ENCODE measurements around the gene REPS2.

The REPS2 gene

DNA sequence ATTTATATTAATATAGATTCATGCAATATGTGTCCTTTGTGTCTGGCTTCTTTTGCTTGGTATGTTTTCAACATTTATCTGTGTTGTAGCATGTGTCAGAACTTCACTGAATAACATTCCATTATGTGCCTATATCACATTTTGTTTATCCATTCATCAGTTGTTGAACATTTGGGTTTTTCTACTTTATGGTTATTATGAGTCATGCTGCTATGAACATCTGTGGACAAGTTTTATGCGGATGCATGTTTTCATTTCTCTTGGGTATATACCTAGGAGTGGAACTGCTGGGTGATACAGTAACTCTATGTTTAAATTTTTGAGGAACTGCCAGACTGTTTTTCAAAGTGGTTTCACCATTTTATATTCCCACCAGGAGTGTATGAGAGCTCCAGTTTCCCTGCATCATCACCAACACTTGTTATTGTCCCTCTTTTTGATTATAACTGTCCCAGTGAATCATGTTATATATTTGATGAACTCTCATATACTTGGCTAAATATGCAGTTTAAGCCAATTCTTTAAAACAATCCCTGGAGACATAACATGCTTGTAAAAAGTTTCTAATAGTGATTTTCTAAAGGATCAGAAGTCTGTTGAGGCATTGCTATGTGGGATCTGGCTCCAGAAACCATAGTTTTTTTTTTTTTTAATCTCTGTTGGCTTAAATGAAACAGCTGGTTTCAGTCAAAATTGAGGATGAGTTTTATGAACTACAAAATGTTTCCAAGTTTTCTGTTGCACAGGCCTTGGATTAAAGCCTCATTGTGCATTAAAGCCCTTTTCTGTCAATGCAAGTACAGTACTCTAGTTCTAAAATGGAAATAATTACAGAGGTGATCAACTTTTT is 21.6 kb upstream of the REPS2 start:
- H3K4me3 ChIP-seq (ENCODE audit: severe bottlenecking) = no peak overlapping the region
- no peak for ATAC-seq (ENCODE audit: low read depth)
- H3K9me3 ChIP-seq (ENCODE audit: severe bottlenecking) = no peaks in the 10 kb centered on the region
- TF ChIP-seq, protein P1, sequence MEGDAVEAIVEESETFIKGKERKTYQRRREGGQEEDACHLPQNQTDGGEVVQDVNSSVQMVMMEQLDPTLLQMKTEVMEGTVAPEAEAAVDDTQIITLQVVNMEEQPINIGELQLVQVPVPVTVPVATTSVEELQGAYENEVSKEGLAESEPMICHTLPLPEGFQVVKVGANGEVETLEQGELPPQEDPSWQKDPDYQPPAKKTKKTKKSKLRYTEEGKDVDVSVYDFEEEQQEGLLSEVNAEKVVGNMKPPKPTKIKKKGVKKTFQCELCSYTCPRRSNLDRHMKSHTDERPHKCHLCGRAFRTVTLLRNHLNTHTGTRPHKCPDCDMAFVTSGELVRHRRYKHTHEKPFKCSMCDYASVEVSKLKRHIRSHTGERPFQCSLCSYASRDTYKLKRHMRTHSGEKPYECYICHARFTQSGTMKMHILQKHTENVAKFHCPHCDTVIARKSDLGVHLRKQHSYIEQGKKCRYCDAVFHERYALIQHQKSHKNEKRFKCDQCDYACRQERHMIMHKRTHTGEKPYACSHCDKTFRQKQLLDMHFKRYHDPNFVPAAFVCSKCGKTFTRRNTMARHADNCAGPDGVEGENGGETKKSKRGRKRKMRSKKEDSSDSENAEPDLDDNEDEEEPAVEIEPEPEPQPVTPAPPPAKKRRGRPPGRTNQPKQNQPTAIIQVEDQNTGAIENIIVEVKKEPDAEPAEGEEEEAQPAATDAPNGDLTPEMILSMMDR (IDR thresholded peaks at IDR 0.05; ENCODE audit: poor library complexity, severe bottlenecking) = no peak
- DNase-seq (ENCODE audit: low spot score) = no peak
- no peak overlapping the region for H3K27ac ChIP-seq (ENCODE audit: poor library complexity, severe bottlenecking)
- H3K4me1 ChIP-seq (ENCODE audit: insufficient read depth, poor library complexity, severe bottlenecking) = no peaks in the 10 kb centered on the region
- no peaks in the 10 kb centered on the region for H3K36me3 ChIP-seq (ENCODE audit: low read depth)
- no peaks in the 10 kb centered on the region for H3K27me3 ChIP-seq (ENCODE audit: insufficient read depth, poor library complexity, severe bottlenecking)

DNA sequence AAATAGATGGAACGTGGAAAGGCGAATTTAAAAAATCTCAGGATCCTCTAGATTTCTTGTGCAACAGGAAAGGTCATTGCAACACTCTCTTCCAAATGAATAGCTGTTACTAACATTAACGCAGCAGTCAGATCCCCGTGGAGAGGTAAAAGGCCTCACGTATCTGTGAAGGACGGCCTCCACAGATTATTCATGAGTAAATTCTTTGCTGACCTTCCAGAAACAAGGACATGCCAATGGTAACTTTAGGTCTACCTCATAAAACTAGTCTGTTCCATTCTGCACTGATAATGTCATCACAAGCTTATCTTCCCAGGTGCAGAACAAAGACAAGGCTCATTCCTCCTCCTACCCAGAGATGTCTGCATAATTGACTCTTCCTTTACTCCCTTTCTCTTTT is 16.1 kb upstream of the REPS2 start:
- Histone ChIP-seq H3K36me3 (ENCODE audit: low read depth) (no peaks in the 10 kb centered on the region), H3K9me3 (ENCODE audit: severe bottlenecking) (no peaks in the 10 kb centered on the region), H3K4me1 (ENCODE audit: insufficient read depth, poor library complexity, severe bottlenecking) (no peaks in the 10 kb centered on the region), H3K4me3 (ENCODE audit: severe bottlenecking) (no peak overlapping the region), H3K27ac (ENCODE audit: poor library complexity, severe bottlenecking) (no peak overlapping the region), H3K27me3 (ENCODE audit: insufficient read depth, poor library complexity, severe bottlenecking) (no peaks in the 10 kb centered on the region)
- TF ChIP-seq, protein P1 (IDR thresholded peaks at IDR 0.05; ENCODE audit: poor library complexity, severe bottlenecking) = no peak
- ATAC-seq (ENCODE audit: low read depth) (no peak), DNase-seq (ENCODE audit: low spot score) (no peak)

DNA sequence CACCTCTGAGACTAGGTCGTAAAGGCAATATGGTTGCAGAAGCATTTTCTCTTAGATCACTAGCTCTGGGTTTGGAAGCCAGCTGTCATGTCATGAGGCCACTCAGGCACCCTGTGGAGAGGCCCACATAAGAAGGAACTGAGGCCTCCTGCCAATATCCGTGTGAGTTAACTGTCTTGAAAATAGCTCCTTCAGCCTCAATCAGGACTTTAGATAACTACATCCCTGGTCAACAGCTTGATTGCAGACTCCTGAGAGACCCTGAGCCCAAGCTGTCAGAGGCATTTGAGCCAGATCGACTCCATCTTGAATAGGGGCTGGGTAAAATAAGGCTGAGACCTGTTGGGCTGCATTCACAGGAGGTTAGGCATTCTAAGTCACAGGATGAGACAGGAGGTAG is 15.1 kb upstream of the REPS2 start:
- TF ChIP-seq, protein P1 (IDR thresholded peaks at IDR 0.05; ENCODE audit: poor library complexity, severe bottlenecking) = no peak
- no peaks in the 10 kb centered on the region for H3K36me3 ChIP-seq (ENCODE audit: low read depth)
- no peaks in the 10 kb centered on the region for H3K27me3 ChIP-seq (ENCODE audit: insufficient read depth, poor library complexity, severe bottlenecking)
- H3K27ac ChIP-seq (ENCODE audit: poor library complexity, severe bottlenecking) = no peak overlapping the region
- no peaks in the 10 kb centered on the region for H3K4me1 ChIP-seq (ENCODE audit: insufficient read depth, poor library complexity, severe bottlenecking)
- H3K9me3 ChIP-seq (ENCODE audit: severe bottlenecking) = no peaks in the 10 kb centered on the region
- DNase-seq (ENCODE audit: low spot score) (no peak), ATAC-seq (ENCODE audit: low read depth) (no peak)
- no peak overlapping the region for H3K4me3 ChIP-seq (ENCODE audit: severe bottlenecking)

DNA sequence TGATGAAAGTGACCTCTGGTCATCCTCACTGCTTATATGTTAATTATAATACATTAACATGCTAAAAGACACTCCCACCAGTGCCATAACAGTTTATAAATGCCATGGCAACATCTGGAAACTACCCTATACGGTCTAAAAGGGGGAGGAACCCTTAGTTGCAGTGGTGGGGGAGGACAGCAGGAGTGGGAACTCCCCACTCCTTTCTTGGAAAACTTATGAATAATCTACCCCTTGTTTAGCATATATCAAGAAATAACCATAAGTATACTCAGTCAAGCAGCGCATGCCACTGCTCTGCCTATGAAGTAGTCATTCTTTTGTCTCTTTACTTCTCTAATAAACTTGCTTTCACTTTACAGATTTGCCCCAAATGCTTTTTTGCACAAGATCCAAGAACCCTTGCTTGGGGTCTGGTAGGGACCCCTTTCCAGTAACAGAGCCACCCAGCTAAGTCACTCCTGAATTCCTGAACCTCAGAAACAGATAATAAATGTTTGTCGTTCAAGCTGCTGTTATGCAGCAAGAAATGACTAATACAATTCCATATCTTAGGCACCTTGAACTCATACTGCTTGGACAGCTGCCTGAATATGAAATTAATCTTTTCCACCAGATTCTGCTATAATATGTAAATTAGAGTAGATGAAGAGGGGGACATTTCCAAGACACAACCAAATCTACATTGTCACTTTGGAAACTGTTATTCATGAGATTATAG is 14.4 kb upstream of the REPS2 start:
- Histone ChIP-seq H3K27ac (ENCODE audit: poor library complexity, severe bottlenecking) (no peak overlapping the region), H3K4me1 (ENCODE audit: insufficient read depth, poor library complexity, severe bottlenecking) (no peaks in the 10 kb centered on the region), H3K9me3 (ENCODE audit: severe bottlenecking) (no peaks in the 10 kb centered on the region), H3K36me3 (ENCODE audit: low read depth) (no peaks in the 10 kb centered on the region), H3K4me3 (ENCODE audit: severe bottlenecking) (no peak overlapping the region), H3K27me3 (ENCODE audit: insufficient read depth, poor library complexity, severe bottlenecking) (no peaks in the 10 kb centered on the region)
- TF ChIP-seq, protein P1 (IDR thresholded peaks at IDR 0.05; ENCODE audit: poor library complexity, severe bottlenecking) = no peak
- ATAC-seq (ENCODE audit: low read depth) = no peak
- DNase-seq (ENCODE audit: low spot score) = no peak

All from RWPE2 (cell line).